GM10266 (cell line): ENCODE results near the gene GABRB1.

ENCODE experiments used
- DNase-seq: peaks from one replicate; pipeline ENCODE4 v3.0.0; 2012; ENCODE audit errors: extremely low spot score
- CTCF ChIP-seq: IDR thresholded peaks from 2 replicates; pipeline ENCODE4 v1.5.1; 2012; ENCODE audit warnings: mild to moderate bottlenecking, low read depth; ENCODE audit not compliant: control insufficient read depth, insufficient read depth; ENCODE audit errors: missing control alignments

GABRB1 gene

GRCh38 chr4:47475411-47475810, 444.0 kb downstream of the GABRB1 start:
- TF ChIP-seq CTCF, result no peak
- no peak for DNase-seq
